Neural cell (in vitro differentiated cells): Measurements from ENCODE around the gene ZZZ3. TPM values are rescaled to one million over a fixed set of nuclear protein-coding genes. Genes with fewer than 3 reads are reported as not detected.

ENCODE experiments used
- H2AFZ ChIP-seq: fragments of 200-600, 300-800 bp; sonication (generic), shearing (Covaris generic); 2 replicates; pipeline ENCODE4 v1.6.0; 2014; ENCODE audit warnings: low read depth, mild to moderate bottlenecking, antibody characterized with exemption, low read length, moderate library complexity
- H3F3A ChIP-seq: fragments of 200-600 bp; shearing (Covaris generic); 2 replicates; pipeline ENCODE4 v1.6.1; 2016; ENCODE audit warnings: mild to moderate bottlenecking, moderate library complexity, mixed read lengths, antibody characterized with exemption, low read length; ENCODE audit not compliant: insufficient read depth, poor library complexity, severe bottlenecking
- H3K27ac ChIP-seq: fragments of 200-600, 300-800 bp; sonication (generic), shearing (Covaris generic); 2 replicates; pipeline ENCODE4 v1.5.1; 2014; ENCODE audit warnings: mild to moderate bottlenecking, low read length, moderate library complexity
- H3K27me3 ChIP-seq: fragments of 300-800, 200-600 bp; sonication (generic), shearing (Covaris generic); 2 replicates; pipeline ENCODE4 v1.6.0; 2014; ENCODE audit warnings: mild to moderate bottlenecking, low read depth, low read length, moderate library complexity; ENCODE audit not compliant: insufficient read depth
- H3K36me3 ChIP-seq: fragments of 300-800, 200-600 bp; sonication (generic), shearing (Covaris generic); 2 replicates; pipeline ENCODE4 v1.5.1; 2014; ENCODE audit warnings: mild to moderate bottlenecking, antibody characterized with exemption, low read length, moderate library complexity; ENCODE audit not compliant: insufficient read depth
- H3K4me2 ChIP-seq: fragments of 300-800, 200-600 bp; sonication (generic), shearing (Covaris generic); 2 replicates; pipeline ENCODE4 v1.6.0; 2014; ENCODE audit warnings: mild to moderate bottlenecking, low read length
- H3K4me3 ChIP-seq: fragments of 300-800, 200-600 bp; sonication (generic), shearing (Covaris generic); 2 replicates; pipeline ENCODE4 v1.5.1; 2014; ENCODE audit warnings: mild to moderate bottlenecking, low read length, moderate library complexity
- H3K79me2 ChIP-seq: fragments of 200-600 bp; shearing (Covaris generic); replicated peaks from 2 replicates; pipeline ENCODE4 v1.6.0; 2014; ENCODE audit warnings: mild to moderate bottlenecking, low read length, moderate library complexity; ENCODE audit not compliant: insufficient read depth
- H3K9ac ChIP-seq: fragments of 300-800, 200-600 bp; sonication (generic), shearing (Covaris generic); 2 replicates; pipeline ENCODE4 v1.6.1; 2016; ENCODE audit warnings: mild to moderate bottlenecking, low read length, mixed read lengths
- H3K9me2 ChIP-seq: fragments of 200-600 bp; shearing (Covaris generic); 2 replicates; pipeline ENCODE4 v1.6.1; 2016; ENCODE audit warnings: mild to moderate bottlenecking, low read length, mixed read lengths; ENCODE audit not compliant: insufficient read depth
- H3K9me3 ChIP-seq: fragments of 200-600, 300-800 bp; sonication (generic), shearing (Covaris generic); 2 replicates; pipeline ENCODE4 v1.6.1; 2016; ENCODE audit warnings: mild to moderate bottlenecking, mixed run types, low read length, moderate library complexity, mixed read lengths
- H4K20me1 ChIP-seq: fragments of 200-600 bp; shearing (Covaris generic); 2 replicates; pipeline ENCODE4 v1.6.1; 2016; ENCODE audit warnings: mild to moderate bottlenecking, mixed run types; ENCODE audit not compliant: insufficient read depth
- EP300 ChIP-seq: fragments of 450-650 bp; conservative IDR thresholded peaks from 2 replicates; pipeline ENCODE4 v1.6.1; 2014; ENCODE audit warnings: antibody characterized with exemption, mild to moderate bottlenecking, moderate library complexity; ENCODE audit not compliant: poor library complexity, severe bottlenecking
- EZH2 ChIP-seq: fragments of 200-600, 300-800 bp; shearing (Covaris generic), sonication (generic); IDR thresholded peaks from 2 replicates; pipeline ENCODE4 v1.6.1; 2014; ENCODE audit warnings: antibody characterized with exemption, low read length, borderline replicate concordance, mild to moderate bottlenecking; ENCODE audit not compliant: insufficient read depth, poor library complexity, severe bottlenecking
- MXI1 ChIP-seq: fragments of 450-650 bp; conservative IDR thresholded peaks from 2 replicates; pipeline ENCODE4 v1.6.1; 2014; ENCODE audit warnings: antibody characterized with exemption, mild to moderate bottlenecking; ENCODE audit not compliant: poor library complexity, severe bottlenecking
- POLR2AphosphoS5 ChIP-seq: IDR thresholded peaks from 2 replicates; pipeline ENCODE4 v1.6.1; 2012
- RAD21 ChIP-seq: fragments of 450-650 bp; conservative IDR thresholded peaks from 2 replicates; pipeline ENCODE4 v1.6.1; 2014; ENCODE audit warnings: antibody characterized with exemption, mild to moderate bottlenecking, moderate library complexity
- SMC3 ChIP-seq: fragments of 450-650 bp; conservative IDR thresholded peaks from 2 replicates; pipeline ENCODE4 v1.6.1; 2014; ENCODE audit warnings: antibody characterized with exemption, mild to moderate bottlenecking, moderate library complexity; ENCODE audit not compliant: poor library complexity
- TAF1 ChIP-seq: IDR thresholded peaks from 2 replicates; pipeline ENCODE4 v1.6.1; 2012; ENCODE audit warnings: low read depth
- polyA plus RNA-seq: library from polyadenylated mRNA; depleted of rRNA; stranded (reverse); fragments of >200 nt; gene quantifications from 2 replicates; pipeline ENCODE4 v1.2.3, GENCODE V29; 2014
- TF ChIP-seq, protein P1 (sequence below): IDR thresholded peaks from 2 replicates; pipeline ENCODE4 v1.6.1; 2012; ENCODE audit warnings: borderline replicate concordance
- TF ChIP-seq, protein P2 (sequence below): fragments of 450-650 bp; IDR thresholded peaks from 2 replicates; pipeline ENCODE4 v1.5.1; 2014; ENCODE audit warnings: antibody characterized with exemption, mild to moderate bottlenecking, moderate library complexity; ENCODE audit not compliant: poor library complexity, severe bottlenecking

The ZZZ3 gene
- polyA plus RNA-seq, 1 donor from 2014 or later = 48.5 TPM

DNA sequence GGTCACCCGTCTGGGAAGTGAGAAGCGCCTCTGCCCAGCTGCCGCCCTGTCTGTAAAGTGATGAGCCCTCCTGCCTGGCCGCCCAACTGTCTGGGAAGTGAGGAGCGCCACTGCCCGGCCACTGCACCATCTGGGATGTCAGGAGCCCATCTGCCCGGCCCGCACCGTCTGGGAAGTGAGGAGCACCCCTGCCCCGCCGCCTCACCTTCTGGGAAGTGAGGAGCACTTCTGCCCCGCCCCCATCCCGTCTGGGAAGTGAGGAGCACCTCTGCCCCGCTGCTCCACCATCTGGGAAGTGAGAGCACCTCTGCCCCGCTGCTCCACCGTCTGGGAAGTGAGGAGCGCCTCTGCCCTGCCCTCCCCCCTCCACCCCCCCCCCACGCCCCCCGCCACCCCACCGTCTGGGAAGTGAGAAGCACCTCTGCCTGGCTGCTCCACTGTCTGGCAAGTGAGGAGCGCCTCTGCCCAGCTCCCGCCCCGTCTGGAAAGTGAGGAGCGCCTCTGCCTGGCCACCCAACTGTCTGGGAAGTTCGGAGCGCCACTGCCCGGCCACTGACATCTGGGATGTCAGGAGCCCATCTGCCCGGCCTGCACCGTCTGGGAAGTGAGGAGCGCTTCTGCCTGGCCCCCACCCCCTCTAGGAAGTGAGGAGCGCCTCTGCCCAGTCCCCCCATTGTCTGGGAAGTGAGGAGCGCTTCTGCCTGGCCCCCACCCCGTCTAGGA, 4.5 kb upstream of the ZZZ3 start:
- Histone ChIP-seq H3K27me3 (no peaks in the 10 kb centered on the region), H3K79me2 (peaks cover 1% of the 10 kb centered on the region), H2AFZ (no peak overlapping the region), H3F3A (no peaks in the 10 kb centered on the region), H3K36me3 (no peaks in the 10 kb centered on the region), H3K9ac (no peak overlapping the region), H3K27ac (no peak overlapping the region), H3K4me3 (no peak overlapping the region), H3K9me2 (no peaks in the 10 kb centered on the region), H4K20me1 (no peaks in the 10 kb centered on the region), H3K4me2 (no peak overlapping the region), H3K9me3 (no peaks in the 10 kb centered on the region)
- TF ChIP-seq, protein P1, sequence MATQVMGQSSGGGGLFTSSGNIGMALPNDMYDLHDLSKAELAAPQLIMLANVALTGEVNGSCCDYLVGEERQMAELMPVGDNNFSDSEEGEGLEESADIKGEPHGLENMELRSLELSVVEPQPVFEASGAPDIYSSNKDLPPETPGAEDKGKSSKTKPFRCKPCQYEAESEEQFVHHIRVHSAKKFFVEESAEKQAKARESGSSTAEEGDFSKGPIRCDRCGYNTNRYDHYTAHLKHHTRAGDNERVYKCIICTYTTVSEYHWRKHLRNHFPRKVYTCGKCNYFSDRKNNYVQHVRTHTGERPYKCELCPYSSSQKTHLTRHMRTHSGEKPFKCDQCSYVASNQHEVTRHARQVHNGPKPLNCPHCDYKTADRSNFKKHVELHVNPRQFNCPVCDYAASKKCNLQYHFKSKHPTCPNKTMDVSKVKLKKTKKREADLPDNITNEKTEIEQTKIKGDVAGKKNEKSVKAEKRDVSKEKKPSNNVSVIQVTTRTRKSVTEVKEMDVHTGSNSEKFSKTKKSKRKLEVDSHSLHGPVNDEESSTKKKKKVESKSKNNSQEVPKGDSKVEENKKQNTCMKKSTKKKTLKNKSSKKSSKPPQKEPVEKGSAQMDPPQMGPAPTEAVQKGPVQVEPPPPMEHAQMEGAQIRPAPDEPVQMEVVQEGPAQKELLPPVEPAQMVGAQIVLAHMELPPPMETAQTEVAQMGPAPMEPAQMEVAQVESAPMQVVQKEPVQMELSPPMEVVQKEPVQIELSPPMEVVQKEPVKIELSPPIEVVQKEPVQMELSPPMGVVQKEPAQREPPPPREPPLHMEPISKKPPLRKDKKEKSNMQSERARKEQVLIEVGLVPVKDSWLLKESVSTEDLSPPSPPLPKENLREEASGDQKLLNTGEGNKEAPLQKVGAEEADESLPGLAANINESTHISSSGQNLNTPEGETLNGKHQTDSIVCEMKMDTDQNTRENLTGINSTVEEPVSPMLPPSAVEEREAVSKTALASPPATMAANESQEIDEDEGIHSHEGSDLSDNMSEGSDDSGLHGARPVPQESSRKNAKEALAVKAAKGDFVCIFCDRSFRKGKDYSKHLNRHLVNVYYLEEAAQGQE = no peak
- TF ChIP-seq POLR2AphosphoS5 (no peak), EZH2 (no peak)
- TF ChIP-seq, protein P2, sequence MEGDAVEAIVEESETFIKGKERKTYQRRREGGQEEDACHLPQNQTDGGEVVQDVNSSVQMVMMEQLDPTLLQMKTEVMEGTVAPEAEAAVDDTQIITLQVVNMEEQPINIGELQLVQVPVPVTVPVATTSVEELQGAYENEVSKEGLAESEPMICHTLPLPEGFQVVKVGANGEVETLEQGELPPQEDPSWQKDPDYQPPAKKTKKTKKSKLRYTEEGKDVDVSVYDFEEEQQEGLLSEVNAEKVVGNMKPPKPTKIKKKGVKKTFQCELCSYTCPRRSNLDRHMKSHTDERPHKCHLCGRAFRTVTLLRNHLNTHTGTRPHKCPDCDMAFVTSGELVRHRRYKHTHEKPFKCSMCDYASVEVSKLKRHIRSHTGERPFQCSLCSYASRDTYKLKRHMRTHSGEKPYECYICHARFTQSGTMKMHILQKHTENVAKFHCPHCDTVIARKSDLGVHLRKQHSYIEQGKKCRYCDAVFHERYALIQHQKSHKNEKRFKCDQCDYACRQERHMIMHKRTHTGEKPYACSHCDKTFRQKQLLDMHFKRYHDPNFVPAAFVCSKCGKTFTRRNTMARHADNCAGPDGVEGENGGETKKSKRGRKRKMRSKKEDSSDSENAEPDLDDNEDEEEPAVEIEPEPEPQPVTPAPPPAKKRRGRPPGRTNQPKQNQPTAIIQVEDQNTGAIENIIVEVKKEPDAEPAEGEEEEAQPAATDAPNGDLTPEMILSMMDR = no peak

DNA sequence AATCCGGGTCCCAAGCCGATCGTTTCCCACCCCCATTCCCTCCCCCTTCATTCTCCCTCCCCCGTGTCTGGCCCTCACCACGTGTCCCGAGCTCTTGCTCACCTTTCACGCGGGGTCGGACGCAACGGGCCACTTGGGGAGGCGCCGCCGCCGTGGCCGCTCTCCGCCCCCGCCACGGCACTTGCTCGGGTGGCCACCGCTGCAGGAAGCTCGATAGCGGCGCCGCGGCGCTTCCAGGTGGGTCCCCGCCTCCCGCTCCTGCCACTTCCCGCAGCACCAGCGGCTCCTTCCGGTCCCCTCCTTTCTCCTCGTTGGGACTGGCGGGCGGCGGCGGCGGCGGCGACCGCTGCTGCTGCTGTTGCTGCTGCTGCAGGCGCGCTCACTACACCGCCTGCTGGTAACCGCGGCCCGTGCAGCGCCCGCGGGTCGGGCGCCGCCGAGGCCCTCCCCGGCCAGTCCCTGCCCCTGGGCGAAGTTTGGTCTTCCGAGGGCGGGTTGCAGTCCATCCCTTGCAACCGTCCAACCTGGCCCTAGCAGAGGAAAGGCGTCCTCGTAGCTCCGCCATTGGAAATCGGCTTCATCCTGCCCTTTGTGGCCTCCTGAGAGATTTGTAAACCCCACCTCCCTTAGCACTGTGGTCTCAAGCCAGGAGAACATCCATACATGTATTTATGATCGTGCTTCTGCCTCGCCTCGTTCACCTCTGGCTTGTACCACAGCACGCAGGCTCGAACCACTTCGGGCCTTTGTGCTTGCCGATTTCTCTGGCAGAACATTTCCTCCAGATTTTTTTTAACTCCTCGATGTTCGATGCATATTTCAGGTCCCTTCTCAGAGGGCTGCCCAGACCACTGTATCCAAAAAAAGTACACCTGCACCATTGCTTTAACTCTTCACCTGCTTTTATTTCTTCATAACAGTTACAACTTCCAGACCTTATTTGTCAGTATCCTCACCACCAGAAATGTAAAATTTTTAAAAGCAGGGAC, 996 bp upstream of the ZZZ3 start:
- H3K9me2 ChIP-seq = no peaks in the 10 kb centered on the region
- no peaks in the 10 kb centered on the region for H4K20me1 ChIP-seq
- peak overlapping the region; percentile 97 for H3K9ac ChIP-seq
- H2AFZ ChIP-seq = peak overlapping the region; percentile 98
- no peaks in the 10 kb centered on the region for H3F3A ChIP-seq
- H3K9me3 ChIP-seq = no peaks in the 10 kb centered on the region
- peak overlapping the region; percentile 90 for H3K4me3 ChIP-seq
- TF ChIP-seq MXI1 = peak; percentile 93
- TF ChIP-seq TAF1 = peak; percentile 49
- TF ChIP-seq POLR2AphosphoS5 = peak; percentile 62
- peak; percentile 65 for TF ChIP-seq EP300
- TF ChIP-seq SMC3 = peak; percentile 83
- TF ChIP-seq, protein P2 = peak; percentile 97
- no peak for TF ChIP-seq EZH2
- peak; percentile 76 for TF ChIP-seq RAD21
- TF ChIP-seq, protein P1 = peak; percentile 82
- H3K27me3 ChIP-seq = no peaks in the 10 kb centered on the region
- no peaks in the 10 kb centered on the region for H3K36me3 ChIP-seq
- peak overlapping the region; percentile 78 for H3K4me2 ChIP-seq
- peaks cover 37% of the 10 kb centered on the region for H3K79me2 ChIP-seq
- H3K27ac ChIP-seq = peak overlapping the region; percentile 99
